ENCODE results near the gene KLF7.

KLF7 gene

DNA sequence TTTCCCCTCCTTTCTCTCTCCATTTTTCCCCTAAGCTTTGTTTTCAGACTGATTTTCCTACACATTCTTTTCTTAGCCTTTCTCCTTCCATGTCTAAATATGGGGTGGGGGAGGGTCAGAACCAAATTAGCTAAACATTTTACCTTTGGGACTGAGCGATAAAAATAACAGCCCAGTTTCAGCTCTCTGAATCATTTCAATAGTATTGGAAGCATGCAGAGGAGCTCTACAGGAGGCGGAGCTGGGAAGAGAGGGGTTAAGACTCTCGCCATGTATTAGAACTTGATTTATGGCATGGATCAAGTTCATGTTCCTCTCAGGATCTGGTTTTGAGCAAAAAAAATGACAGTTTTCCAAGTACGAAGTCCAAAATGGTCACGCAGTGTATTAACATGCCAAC lies 117.3 kb downstream of the KLF7 start:
- Histone ChIP-seq H3K27me3 (replicated peaks in 2 of 5; ENCODE audit: control insufficient read depth in 4 of 5, insufficient read depth in 5 of 5, low read length in 4 of 5) (no peaks in the 10 kb centered on the region), H3K4me3 (ENCODE audit: control insufficient read depth in 1 of 7, extremely low read depth in 1 of 7, insufficient read depth in 4 of 7, low read depth in 2 of 7, low read length in 6 of 7) (no peak overlapping the region), H3K9me3 (ENCODE audit: control extremely low read depth in 1 of 5, control insufficient read depth in 4 of 5, insufficient read depth in 2 of 5, low read depth in 1 of 5, low read length in 4 of 5) (no peaks in the 10 kb centered on the region), H3K27ac (ENCODE audit: insufficient read depth in 1 of 2, low read depth in 1 of 2, low read length in 2 of 2, poor library complexity in 1 of 2, severe bottlenecking in 2 of 2) (no peak overlapping the region), H3K4me1 (ENCODE audit: control extremely low read depth in 1 of 4, control insufficient read depth in 4 of 4, insufficient read depth in 4 of 4, low read length in 3 of 4) (peaks cover 5 to 18% (median 6%) of the 10 kb centered on the region in 4 experiments), H3K36me3 (ENCODE audit: control insufficient read depth in 4 of 4, insufficient read depth in 4 of 4, low read length in 3 of 4) (no peaks in the 10 kb centered on the region)
- CTCF ChIA-PET: interaction anchor here (0.8 to 1.6 kb wide), 6 partner anchors 9 to 94 kb away, joined by 3 to 5 read pairs (median 3); no protein-coding TSS in a partner anchor
- WGBS (ENCODE audit: insufficient coverage): 94% methylated on average over 4 of the region's 5 CpGs
- no peak for DNase-seq
- POLR2A ChIA-PET: no interaction called here

DNA sequence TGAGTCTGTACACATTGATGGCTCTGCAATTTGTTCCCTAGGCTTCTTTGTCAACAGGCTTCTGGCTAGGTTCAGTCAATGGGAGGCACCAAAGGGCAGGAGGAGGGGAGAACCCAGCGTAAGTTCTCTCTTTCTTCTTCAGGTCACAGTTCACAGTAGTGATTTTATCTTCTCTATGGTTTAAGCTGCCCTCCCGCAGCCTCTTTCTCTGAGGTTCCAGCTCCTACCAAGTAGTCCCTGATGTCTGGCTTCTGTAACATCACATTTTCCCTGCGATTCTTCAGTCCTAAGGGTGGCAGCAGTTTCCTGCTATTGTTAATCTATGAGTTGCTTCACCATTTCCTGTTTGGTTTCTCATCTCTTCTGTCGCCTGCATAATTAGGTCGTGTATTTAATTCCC lies 119.0 kb downstream of the KLF7 start:
- Histone ChIP-seq H3K27me3 (replicated peaks in 2 of 5; ENCODE audit: control insufficient read depth in 4 of 5, insufficient read depth in 5 of 5, low read length in 4 of 5) (no peaks in the 10 kb centered on the region), H3K9me3 (ENCODE audit: control extremely low read depth in 1 of 5, control insufficient read depth in 4 of 5, insufficient read depth in 2 of 5, low read depth in 1 of 5, low read length in 4 of 5) (no peaks in the 10 kb centered on the region), H3K4me3 (ENCODE audit: control insufficient read depth in 1 of 7, extremely low read depth in 1 of 7, insufficient read depth in 4 of 7, low read depth in 2 of 7, low read length in 6 of 7) (no peak overlapping the region), H3K4me1 (ENCODE audit: control extremely low read depth in 1 of 4, control insufficient read depth in 4 of 4, insufficient read depth in 4 of 4, low read length in 3 of 4) (peaks cover 5 to 15% (median 6%) of the 10 kb centered on the region in 4 experiments), H3K36me3 (ENCODE audit: control insufficient read depth in 4 of 4, insufficient read depth in 4 of 4, low read length in 3 of 4) (no peaks in the 10 kb centered on the region), H3K27ac (ENCODE audit: insufficient read depth in 1 of 2, low read depth in 1 of 2, low read length in 2 of 2, poor library complexity in 1 of 2, severe bottlenecking in 2 of 2) (no peak overlapping the region)
- DNase-seq: peak; percentile 40 to 75 (median 71)
- ChIA-PET CTCF (interaction anchor here (0.6 to 2.4 kb wide), 7 partner anchors 12 to 95 kb away, joined by 3 to 7 read pairs (median 4); no protein-coding TSS in a partner anchor), POLR2A (interaction anchor here (1.3 kb wide), 1 partner anchor 120 kb away, joined by 3 read pairs; no protein-coding TSS in a partner anchor)
- 22% methylated on average over 2 of the region's 5 CpGs for WGBS (ENCODE audit: insufficient coverage)

DNA sequence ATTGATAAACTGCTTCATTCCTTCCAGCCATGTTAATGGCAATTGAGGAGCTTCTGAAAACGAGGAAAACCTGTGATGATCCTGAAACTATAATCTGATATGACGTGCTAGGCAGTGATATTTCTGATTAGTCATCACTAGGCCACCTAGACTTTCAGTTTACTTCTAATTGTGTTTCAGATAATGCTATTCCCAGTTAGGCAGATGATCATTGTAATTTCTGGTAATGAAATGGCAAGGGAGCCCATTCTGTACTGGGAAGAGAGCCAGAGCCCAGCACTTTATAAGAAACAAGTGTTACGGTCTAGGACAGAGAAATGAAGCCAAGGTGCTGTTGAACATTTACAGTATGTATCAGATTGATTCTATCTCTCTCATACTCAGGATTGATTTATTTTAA lies 120.2 kb downstream of the KLF7 start:
- no peak overlapping the region for H3K27ac ChIP-seq (ENCODE audit: insufficient read depth in 1 of 2, low read depth in 1 of 2, low read length in 2 of 2, poor library complexity in 1 of 2, severe bottlenecking in 2 of 2)
- no peaks in the 10 kb centered on the region for H3K27me3 ChIP-seq (replicated peaks in 2 of 5; ENCODE audit: control insufficient read depth in 4 of 5, insufficient read depth in 5 of 5, low read length in 4 of 5)
- POLR2A ChIA-PET: no interaction called here
- peaks cover 5 to 15% (median 11%) of the 10 kb centered on the region in 4 experiments for H3K4me1 ChIP-seq (ENCODE audit: control extremely low read depth in 1 of 4, control insufficient read depth in 4 of 4, insufficient read depth in 4 of 4, low read length in 3 of 4)
- 100% methylated on average over 2 of the region's 3 CpGs for WGBS (ENCODE audit: insufficient coverage)
- CTCF ChIA-PET: interaction anchor here (2.0 to 2.4 kb wide), 3 partner anchors 18 to 63 kb away, joined by 4 to 7 read pairs (median 5); no protein-coding TSS in a partner anchor
- DNase-seq: no peak
- no peaks in the 10 kb centered on the region for H3K9me3 ChIP-seq (ENCODE audit: control extremely low read depth in 1 of 5, control insufficient read depth in 4 of 5, insufficient read depth in 2 of 5, low read depth in 1 of 5, low read length in 4 of 5)
- no peak overlapping the region for H3K4me3 ChIP-seq (ENCODE audit: control insufficient read depth in 1 of 7, extremely low read depth in 1 of 7, insufficient read depth in 4 of 7, low read depth in 2 of 7, low read length in 6 of 7)
- H3K36me3 ChIP-seq (ENCODE audit: control insufficient read depth in 4 of 4, insufficient read depth in 4 of 4, low read length in 3 of 4): no peaks in the 10 kb centered on the region

DNA sequence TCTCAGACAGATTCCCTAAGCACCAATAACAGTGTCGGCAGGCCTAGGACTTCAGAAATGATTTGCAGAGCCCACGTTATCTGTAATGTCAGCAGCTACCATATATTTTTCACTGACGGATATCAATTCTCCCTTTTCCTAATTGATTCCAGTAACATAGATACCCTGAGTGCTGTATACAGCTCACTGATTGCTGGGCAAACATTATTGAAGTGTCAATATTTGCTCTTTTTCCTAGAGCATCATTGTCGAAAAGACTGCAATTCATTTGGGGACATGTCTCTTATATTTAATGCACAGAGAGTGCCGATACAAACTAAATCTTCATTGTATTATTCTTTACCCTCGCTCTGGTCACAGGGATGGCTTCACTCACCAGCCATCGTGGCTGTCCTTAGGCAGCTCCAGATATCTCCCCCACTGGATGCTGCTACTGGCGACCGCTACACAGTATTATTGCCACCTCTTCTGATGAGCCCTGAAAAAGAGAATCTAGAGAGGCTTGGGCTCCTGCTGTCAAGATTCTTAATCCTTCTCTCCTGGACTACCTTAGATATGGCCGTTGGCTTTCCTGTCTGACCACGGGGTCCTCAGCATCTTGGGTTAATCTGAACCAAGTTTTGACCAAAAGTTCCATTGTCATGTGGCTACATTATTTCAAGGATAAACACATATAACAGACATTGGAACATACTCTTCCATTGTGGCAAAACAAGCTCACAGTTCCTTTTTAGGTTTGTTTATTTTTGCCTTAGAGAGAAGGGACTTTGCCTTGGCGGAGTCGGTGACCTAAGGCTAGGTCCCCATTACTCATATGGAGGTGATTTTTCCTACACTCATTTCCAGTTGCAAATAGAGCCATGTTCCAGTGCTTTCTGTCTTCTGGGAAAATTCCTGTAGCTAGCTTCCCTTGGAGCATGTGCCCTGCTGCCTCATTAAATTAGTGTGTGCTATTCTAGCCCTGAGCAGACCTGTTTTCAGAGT lies 121.1 kb downstream of the KLF7 start:
- Histone ChIP-seq H3K9me3 (ENCODE audit: control extremely low read depth in 1 of 5, control insufficient read depth in 4 of 5, insufficient read depth in 2 of 5, low read depth in 1 of 5, low read length in 4 of 5) (no peaks in the 10 kb centered on the region), H3K27ac (ENCODE audit: insufficient read depth in 1 of 2, low read depth in 1 of 2, low read length in 2 of 2, poor library complexity in 1 of 2, severe bottlenecking in 2 of 2) (no peak overlapping the region), H3K36me3 (ENCODE audit: control insufficient read depth in 4 of 4, insufficient read depth in 4 of 4, low read length in 3 of 4) (no peaks in the 10 kb centered on the region), H3K27me3 (replicated peaks in 2 of 5; ENCODE audit: control insufficient read depth in 4 of 5, insufficient read depth in 5 of 5, low read length in 4 of 5) (no peaks in the 10 kb centered on the region), H3K4me1 (ENCODE audit: control extremely low read depth in 1 of 4, control insufficient read depth in 4 of 4, insufficient read depth in 4 of 4, low read length in 3 of 4) (peaks cover 5 to 18% (median 12%) of the 10 kb centered on the region in 4 experiments), H3K4me3 (ENCODE audit: control insufficient read depth in 1 of 7, extremely low read depth in 1 of 7, insufficient read depth in 4 of 7, low read depth in 2 of 7, low read length in 6 of 7) (no peak overlapping the region)
- ChIA-PET CTCF (interaction anchor here (1.1 to 2.0 kb wide), 2 partner anchors 18 to 62 kb away, joined by 3 to 4 read pairs; no protein-coding TSS in a partner anchor), POLR2A (no interaction called here)
- WGBS (ENCODE audit: insufficient coverage): 93% methylated on average over 11 of the region's 13 CpGs
- DNase-seq: no peak

DNA sequence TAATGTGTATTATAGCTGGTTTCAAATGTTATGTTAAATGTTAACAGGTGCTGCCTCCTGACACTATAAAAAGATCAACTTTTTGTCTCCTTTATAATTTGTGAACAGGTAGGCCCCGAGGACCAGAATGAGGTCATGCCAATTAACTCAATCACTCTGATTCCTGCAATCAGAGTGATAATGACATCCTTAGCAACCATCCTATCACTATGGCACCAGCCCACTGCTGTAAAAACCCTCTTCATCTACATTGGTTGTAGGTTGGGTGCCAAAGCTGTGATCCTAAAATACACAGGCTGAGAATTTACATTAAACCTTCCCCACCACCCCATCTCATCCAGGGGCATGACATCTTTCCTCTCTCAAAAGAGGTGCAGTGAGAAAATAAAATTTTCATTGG lies 122.9 kb downstream of the KLF7 start:
- no peak overlapping the region for H3K4me3 ChIP-seq (ENCODE audit: control insufficient read depth in 1 of 7, extremely low read depth in 1 of 7, insufficient read depth in 4 of 7, low read depth in 2 of 7, low read length in 6 of 7)
- no CpG with 5 or more reads among the region's 1 CpG for WGBS (ENCODE audit: insufficient coverage)
- ChIA-PET POLR2A (no interaction called here), CTCF (no interaction called here)
- DNase-seq: no peak
- no peaks in the 10 kb centered on the region for H3K9me3 ChIP-seq (ENCODE audit: control extremely low read depth in 1 of 5, control insufficient read depth in 4 of 5, insufficient read depth in 2 of 5, low read depth in 1 of 5, low read length in 4 of 5)
- no peaks in the 10 kb centered on the region for H3K27me3 ChIP-seq (replicated peaks in 2 of 5; ENCODE audit: control insufficient read depth in 4 of 5, insufficient read depth in 5 of 5, low read length in 4 of 5)
- H3K27ac ChIP-seq (ENCODE audit: insufficient read depth in 1 of 2, low read depth in 1 of 2, low read length in 2 of 2, poor library complexity in 1 of 2, severe bottlenecking in 2 of 2): no peak overlapping the region
- H3K36me3 ChIP-seq (ENCODE audit: control insufficient read depth in 4 of 4, insufficient read depth in 4 of 4, low read length in 3 of 4): no peaks in the 10 kb centered on the region
- peaks cover 5 to 18% (median 12%) of the 10 kb centered on the region in 4 experiments for H3K4me1 ChIP-seq (ENCODE audit: control extremely low read depth in 1 of 4, control insufficient read depth in 4 of 4, insufficient read depth in 4 of 4, low read length in 3 of 4)

DNA sequence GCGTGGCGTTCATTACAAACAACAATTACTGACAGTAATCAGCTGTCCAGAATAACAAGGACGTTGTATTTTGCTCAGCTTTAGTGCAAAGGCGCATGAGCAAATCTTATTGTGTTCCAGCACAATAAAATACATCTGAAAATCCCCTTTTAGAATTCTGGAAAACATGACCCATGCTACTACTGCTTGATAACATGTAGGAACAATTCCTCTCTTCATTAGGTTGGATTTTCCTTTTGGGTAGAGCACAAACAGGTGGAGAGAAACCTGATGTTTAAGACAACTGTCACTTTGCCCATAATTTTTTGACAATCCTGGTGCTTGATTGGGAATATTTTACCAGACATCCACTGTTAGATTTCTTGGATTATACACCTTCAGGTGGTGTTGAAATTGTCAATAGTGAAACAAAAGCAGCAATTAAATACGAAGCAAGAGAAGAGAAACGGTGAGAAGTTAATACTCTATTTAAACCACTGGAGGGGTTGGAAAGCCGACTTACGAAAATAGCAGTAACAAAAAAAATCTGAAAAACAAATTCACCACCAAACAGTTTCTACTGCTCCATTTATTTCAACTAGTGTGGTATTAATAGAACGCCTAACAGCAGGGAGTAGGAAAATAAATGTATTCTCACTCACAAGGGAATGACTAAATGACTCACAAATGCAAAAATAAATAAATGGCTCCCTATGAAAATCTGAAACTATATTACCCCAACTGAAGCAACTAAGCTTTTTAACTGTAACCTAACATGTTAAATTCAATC lies 123.8 kb downstream of the KLF7 start:
- WGBS (ENCODE audit: insufficient coverage): 88% methylated on average over 3 of the region's 9 CpGs
- CTCF ChIA-PET: no interaction called here
- POLR2A ChIA-PET: no interaction called here

More for the DNA sequence above, 123.8 kb downstream of the KLF7 start:
- no peaks in the 10 kb centered on the region for H3K9me3 ChIP-seq (ENCODE audit: control extremely low read depth in 1 of 5, control insufficient read depth in 4 of 5, insufficient read depth in 2 of 5, low read depth in 1 of 5, low read length in 4 of 5)
- DNase-seq: no peak
- peaks cover 3 to 15% (median 11%) of the 10 kb centered on the region in 4 experiments for H3K4me1 ChIP-seq (ENCODE audit: control extremely low read depth in 1 of 4, control insufficient read depth in 4 of 4, insufficient read depth in 4 of 4, low read length in 3 of 4)
- no peak overlapping the region for H3K4me3 ChIP-seq (ENCODE audit: control insufficient read depth in 1 of 7, extremely low read depth in 1 of 7, insufficient read depth in 4 of 7, low read depth in 2 of 7, low read length in 6 of 7)
- no peak overlapping the region for H3K27ac ChIP-seq (ENCODE audit: insufficient read depth in 1 of 2, low read depth in 1 of 2, low read length in 2 of 2, poor library complexity in 1 of 2, severe bottlenecking in 2 of 2)
- no peaks in the 10 kb centered on the region for H3K36me3 ChIP-seq (ENCODE audit: control insufficient read depth in 4 of 4, insufficient read depth in 4 of 4, low read length in 3 of 4)
- H3K27me3 ChIP-seq (replicated peaks in 2 of 5; ENCODE audit: control insufficient read depth in 4 of 5, insufficient read depth in 5 of 5, low read length in 4 of 5): no peaks in the 10 kb centered on the region

Data from common myeloid progenitor, CD34-positive (primary cell).